Erythroblast (primary cell): Measurements from ENCODE around the gene CD81.

ENCODE experiments used
- GATA1 ChIP-seq: IDR thresholded peaks from 2 replicates; pipeline ENCODE4 v1.6.1; 2011; ENCODE audit warnings: low read depth, mild to moderate bottlenecking, control low read depth, low read length, moderate library complexity
- POLR2A ChIP-seq: IDR thresholded peaks from 2 replicates; pipeline ENCODE4 v1.6.1; 2011; ENCODE audit warnings: mild to moderate bottlenecking, low read length

DNA sequence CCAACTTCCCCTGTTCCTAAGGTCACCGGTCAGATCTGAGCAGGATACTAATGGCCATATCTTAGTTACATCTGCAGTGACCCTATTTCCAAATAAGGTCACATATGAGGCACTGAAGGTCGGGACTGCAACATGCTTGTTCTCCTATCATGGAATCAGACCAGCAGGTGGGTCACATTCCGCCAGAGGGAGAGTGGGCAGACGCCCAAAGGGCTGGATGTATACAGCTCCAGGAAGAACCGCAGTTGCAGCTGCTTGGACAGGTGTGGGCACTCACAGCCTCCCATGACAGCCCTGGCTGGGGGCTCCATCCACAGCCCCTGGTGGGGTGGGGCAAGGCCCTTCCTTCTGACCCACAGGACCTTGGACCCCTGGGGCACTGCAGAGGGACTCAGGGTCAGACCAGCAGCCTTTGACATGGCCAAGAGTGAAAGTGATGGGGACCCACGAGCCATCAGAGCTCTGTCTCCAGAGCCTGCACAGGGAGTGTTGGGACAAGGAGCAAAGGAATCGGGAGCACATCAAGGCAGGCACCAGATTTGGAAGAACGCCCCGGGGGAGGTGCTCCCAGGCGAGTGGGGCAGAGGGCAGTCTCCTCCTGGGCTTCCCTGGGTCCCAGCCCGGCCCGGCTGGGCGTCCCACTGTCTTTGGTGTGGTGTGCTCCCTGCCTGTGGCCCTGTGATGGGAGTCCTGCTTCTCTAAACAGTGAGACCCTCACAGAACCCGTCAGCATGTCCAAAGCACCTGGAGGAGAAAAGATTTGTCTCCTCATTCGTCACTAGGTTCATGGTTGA is 13.3 kb upstream of the CD81 start:
- no peak for TF ChIP-seq POLR2A
- TF ChIP-seq GATA1: no peak
